PC-9 (cell line): Measurements from ENCODE around the gene PDE11A. TPM values are rescaled to one million over a fixed set of nuclear protein-coding genes. Genes with fewer than 3 reads are reported as not detected.

ENCODE experiments used
- BruUV-seq: library from RNA; stranded (reverse); fragments of 400-500 nt; replicated peaks from 2 replicates; lab custom pipeline; 2021; lab: Mats Ljungman, UMichigan
- CTCF ChIA-PET: fragments of 300-600 bp; sonication (Branson Sonifier 250); formaldehyde crosslinking; loops from one replicate; lab custom pipeline; 2022; ENCODE audit warnings: antibody characterized with exemption; lab: Charles Lee
- POLR2A ChIA-PET: fragments of 300-600 bp; sonication (Branson Sonifier 250); formaldehyde crosslinking; loops from one replicate; lab custom pipeline; 2022; ENCODE audit warnings: antibody characterized with exemption; ENCODE audit not compliant: unreplicated experiment; lab: Charles Lee
- DNase-seq, 2 experiments: peaks; one replicate each; pipeline versions ENCODE4 v3.0.0 to v3.0.0-alpha.2; 2015 to 2022; ENCODE audit warnings: mixed read lengths in 1 of 2
- H2AFZ ChIP-seq: fragments of 200-600 bp; sonication (generic); 2 replicates; pipeline ENCODE4 v1.8.1; 2017; ENCODE audit warnings: antibody characterized with exemption
- H3F3A ChIP-seq: fragments of 200-600 bp; sonication (generic); 2 replicates; pipeline ENCODE4 v1.8.1; 2017; ENCODE audit warnings: antibody characterized with exemption, mild to moderate bottlenecking, low read depth; ENCODE audit not compliant: insufficient read depth
- H3K27ac ChIP-seq: fragments of 200-600 bp; sonication (generic); 2 replicates; pipeline ENCODE4 v1.6.1; 2016; ENCODE audit warnings: mixed run types
- H3K27me3 ChIP-seq: fragments of 200-600 bp; sonication (generic); 2 replicates; pipeline ENCODE4 v1.6.1; 2016; ENCODE audit warnings: low read depth, mixed run types; ENCODE audit not compliant: insufficient read depth
- H3K36me3 ChIP-seq: fragments of 200-600 bp; sonication (generic); 2 replicates; pipeline ENCODE4 v1.6.1; 2016; ENCODE audit warnings: low read depth, mixed run types
- H3K4me1 ChIP-seq: fragments of 200-600 bp; sonication (generic); replicated peaks from 2 replicates; pipeline ENCODE4 v1.6.1; 2016; ENCODE audit warnings: mixed run types; ENCODE audit not compliant: insufficient read depth
- H3K4me2 ChIP-seq: fragments of 200-600 bp; sonication (generic); 2 replicates; pipeline ENCODE4 v1.6.1; 2017; ENCODE audit warnings: mixed run types
- H3K4me3 ChIP-seq: fragments of 200-600 bp; sonication (generic); 2 replicates; pipeline ENCODE4 v1.6.1; 2016; ENCODE audit warnings: mixed run types
- H3K79me2 ChIP-seq: fragments of 200-600 bp; sonication (generic); 2 replicates; pipeline ENCODE4 v1.6.1; 2017; ENCODE audit warnings: low read depth, mixed run types
- H3K9me2 ChIP-seq: fragments of 200-600 bp; sonication (generic); 2 replicates; pipeline ENCODE4 v1.8.1; 2017; ENCODE audit warnings: mild to moderate bottlenecking; ENCODE audit not compliant: insufficient read depth
- H3K9me3 ChIP-seq: fragments of 200-600 bp; sonication (generic); 2 replicates; pipeline ENCODE4 v1.8.1; 2016; ENCODE audit warnings: low read depth; ENCODE audit not compliant: insufficient read depth
- H4K20me1 ChIP-seq: fragments of 200-600 bp; sonication (generic); 2 replicates; pipeline ENCODE4 v1.8.1; 2017; ENCODE audit not compliant: insufficient read depth
- EZH2 ChIP-seq: fragments of 200-600 bp; sonication (generic); IDR thresholded peaks from 2 replicates; pipeline ENCODE4 v1.8.0; 2017; ENCODE audit warnings: antibody characterized with exemption, low read depth
- intact Hi-C: fragments of 100-400 bp; cut with micrococcal nuclease; formaldehyde crosslinking; loops from one replicate; pipeline ENCODE4 v1.10.0; 2022; ENCODE audit not compliant: unreplicated experiment
- total RNA-seq: library from RNA; stranded (reverse); gene quantifications from 2 replicates; pipeline ENCODE4 v1.2.3, GENCODE V29; 2021
- TF ChIP-seq, protein P1 (sequence below): fragments of 200-600 bp; sonication (generic); conservative IDR thresholded peaks from 2 replicates; pipeline ENCODE4 v1.6.1; 2017; ENCODE audit warnings: mixed run types, antibody characterized with exemption, mild to moderate bottlenecking, moderate library complexity

The PDE11A gene
- total RNA-seq, 1 experiment from 2014 or later = 1.4 TPM

DNA sequence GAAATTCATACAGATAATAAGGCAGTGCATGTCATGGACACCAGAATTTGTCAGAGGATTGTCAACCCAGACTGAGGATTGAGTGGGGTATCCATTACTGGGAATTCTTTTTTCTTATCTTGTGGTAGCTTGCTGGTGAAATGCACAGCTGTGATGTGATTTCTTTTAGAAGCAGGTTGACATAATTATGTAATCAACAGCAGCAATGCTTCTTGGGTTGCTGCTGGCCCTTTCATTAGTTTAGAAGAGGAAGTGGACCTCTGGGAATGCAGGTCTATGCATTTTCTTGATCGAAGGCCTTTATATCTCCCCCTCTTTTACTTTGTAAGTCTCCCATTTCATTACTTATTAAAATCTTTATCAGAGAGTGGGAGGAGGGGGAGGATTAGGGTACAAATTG lies 360.1 kb downstream of the PDE11A start:
- Histone ChIP-seq H3F3A (no peaks in the 10 kb centered on the region), H3K9me3 (no peaks in the 10 kb centered on the region), H2AFZ (no peak overlapping the region), H3K27ac (no peak overlapping the region), H3K36me3 (no peaks in the 10 kb centered on the region), H3K27me3 (0 out of 2 replicates have a peak, but pooled peaks cover 10% of the 10 kb centered on the region), H3K4me1 (no peaks in the 10 kb centered on the region), H3K4me2 (no peak overlapping the region), H4K20me1 (no peaks in the 10 kb centered on the region), H3K79me2 (no peaks in the 10 kb centered on the region), H3K4me3 (no peak overlapping the region), H3K9me2 (no peaks in the 10 kb centered on the region)
- TF ChIP-seq, protein P1, sequence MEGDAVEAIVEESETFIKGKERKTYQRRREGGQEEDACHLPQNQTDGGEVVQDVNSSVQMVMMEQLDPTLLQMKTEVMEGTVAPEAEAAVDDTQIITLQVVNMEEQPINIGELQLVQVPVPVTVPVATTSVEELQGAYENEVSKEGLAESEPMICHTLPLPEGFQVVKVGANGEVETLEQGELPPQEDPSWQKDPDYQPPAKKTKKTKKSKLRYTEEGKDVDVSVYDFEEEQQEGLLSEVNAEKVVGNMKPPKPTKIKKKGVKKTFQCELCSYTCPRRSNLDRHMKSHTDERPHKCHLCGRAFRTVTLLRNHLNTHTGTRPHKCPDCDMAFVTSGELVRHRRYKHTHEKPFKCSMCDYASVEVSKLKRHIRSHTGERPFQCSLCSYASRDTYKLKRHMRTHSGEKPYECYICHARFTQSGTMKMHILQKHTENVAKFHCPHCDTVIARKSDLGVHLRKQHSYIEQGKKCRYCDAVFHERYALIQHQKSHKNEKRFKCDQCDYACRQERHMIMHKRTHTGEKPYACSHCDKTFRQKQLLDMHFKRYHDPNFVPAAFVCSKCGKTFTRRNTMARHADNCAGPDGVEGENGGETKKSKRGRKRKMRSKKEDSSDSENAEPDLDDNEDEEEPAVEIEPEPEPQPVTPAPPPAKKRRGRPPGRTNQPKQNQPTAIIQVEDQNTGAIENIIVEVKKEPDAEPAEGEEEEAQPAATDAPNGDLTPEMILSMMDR = no peak
- TF ChIP-seq EZH2 = no peak
- intact Hi-C loops = no loop called here
- no TSS peak for BruUV-seq
- ChIA-PET CTCF (no interaction called here), POLR2A (no interaction called here)
- DNase-seq = no peak

GRCh38 chr2:177711483-177712265 lies 360.9 kb downstream of the PDE11A start:
- H3K9me3 ChIP-seq = no peaks in the 10 kb centered on the region
- CTCF ChIA-PET = interaction anchor here (0.6 kb wide), 1 partner anchor 18 kb away, joined by 3 read pairs; no protein-coding TSS in a partner anchor

DNA sequence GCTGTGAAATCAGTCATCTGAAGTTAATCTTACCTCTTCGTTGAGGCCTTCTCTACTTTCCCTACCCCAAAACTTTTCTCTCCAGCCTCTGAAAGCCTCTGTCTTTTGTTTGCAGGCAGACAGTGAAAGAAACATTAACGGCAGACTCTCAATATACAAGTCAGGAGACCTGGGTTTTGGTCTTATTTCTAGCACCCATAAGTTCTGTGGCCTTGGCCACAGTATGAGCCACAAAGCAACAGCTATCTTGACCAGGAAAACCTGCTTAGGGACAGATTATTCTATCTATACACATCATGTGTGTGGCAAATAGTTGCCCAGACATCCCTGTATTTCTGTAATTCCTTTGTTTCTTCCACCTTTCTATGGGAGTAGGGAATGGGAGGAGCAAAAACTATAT lies 361.7 kb downstream of the PDE11A start:
- H3K27me3 ChIP-seq = peaks cover 19% of the 10 kb centered on the region; the same call in 1 of the 2 replicates
- intact Hi-C loops = no loop called here
- CTCF ChIA-PET = interaction anchor here (0.6 kb wide), 1 partner anchor 17 kb away, joined by 3 read pairs; no protein-coding TSS in a partner anchor

More at GRCh38 chr2:177711483-177712265, 360.9 kb downstream of the PDE11A start:
- Histone ChIP-seq H3K27me3 (0 out of 2 replicates have a peak, but pooled peaks cover 15% of the 10 kb centered on the region), H3K36me3 (no peaks in the 10 kb centered on the region), H3K4me3 (no peak overlapping the region), H3K4me2 (no peak overlapping the region), H3K9me2 (no peaks in the 10 kb centered on the region), H3K4me1 (no peaks in the 10 kb centered on the region), H4K20me1 (no peaks in the 10 kb centered on the region), H3K27ac (no peak overlapping the region), H3F3A (no peaks in the 10 kb centered on the region), H3K79me2 (no peaks in the 10 kb centered on the region), H2AFZ (no peak overlapping the region)
- intact Hi-C loops = no loop called here
- POLR2A ChIA-PET = no interaction called here
- no peak for TF ChIP-seq EZH2
- TF ChIP-seq, protein P1 = no peak
- BruUV-seq = no TSS peak
- DNase-seq = no peak

More for the DNA sequence above, 361.7 kb downstream of the PDE11A start:
- BruUV-seq = no TSS peak
- H3K4me1 ChIP-seq = no peaks in the 10 kb centered on the region
- no peak overlapping the region for H3K4me3 ChIP-seq
- no peaks in the 10 kb centered on the region for H3K36me3 ChIP-seq
- no peak overlapping the region for H3K4me2 ChIP-seq
- H3K27ac ChIP-seq = no peak overlapping the region
- no peaks in the 10 kb centered on the region for H3F3A ChIP-seq
- no peaks in the 10 kb centered on the region for H3K9me3 ChIP-seq
- POLR2A ChIA-PET = no interaction called here
- H4K20me1 ChIP-seq = no peaks in the 10 kb centered on the region
- no peaks in the 10 kb centered on the region for H3K9me2 ChIP-seq
- no peak overlapping the region for H2AFZ ChIP-seq
- no peak for TF ChIP-seq EZH2
- H3K79me2 ChIP-seq = no peaks in the 10 kb centered on the region
- DNase-seq = no peak
